Fibroblast of skin of back (primary cell): ENCODE measurements around the gene LY6G6F.
A peak's percentile ranks its signal among the peaks of the same experiment; 100 is the strongest.

Experiments used
- DNase-seq: peaks from one replicate; pipeline ENCODE4 v3.0.0-alpha.2; 2013

Gene LY6G6F

DNA sequence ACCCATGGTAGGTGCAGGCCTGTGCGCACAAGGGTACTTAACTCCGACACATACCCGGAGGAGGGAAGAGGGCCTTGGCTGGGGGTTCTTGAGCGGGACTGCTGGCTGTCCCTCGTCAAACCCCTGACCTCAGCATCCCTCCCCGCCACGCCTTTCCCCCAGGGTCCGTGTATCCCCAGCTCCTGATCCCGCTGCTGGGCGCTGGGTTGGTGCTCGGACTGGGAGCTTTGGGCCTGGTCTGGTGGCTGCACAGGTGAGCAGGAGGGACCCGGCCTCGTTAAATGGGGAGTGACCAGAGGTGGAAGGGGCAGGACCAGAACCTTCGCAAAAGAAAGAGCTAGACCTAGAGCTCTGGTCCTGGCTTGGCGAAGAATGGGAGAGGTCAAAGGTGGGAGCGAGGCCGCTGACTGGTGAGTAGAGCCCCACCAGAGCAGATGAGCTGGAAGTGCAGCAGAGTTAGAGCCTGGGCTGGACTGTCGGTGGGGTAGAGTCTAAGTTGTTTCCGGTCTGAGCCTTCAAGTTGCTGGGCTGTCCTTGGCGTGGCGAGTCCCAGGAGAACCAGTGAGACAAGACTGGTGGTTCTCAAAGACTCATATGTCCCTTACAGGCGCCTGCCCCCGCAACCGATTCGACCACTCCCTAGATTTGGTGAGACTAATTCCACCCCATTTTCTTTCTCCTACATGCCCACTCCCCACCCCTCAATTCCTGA lies 17.5 kb downstream of the LY6G6F start:
- no peak for DNase-seq

DNA sequence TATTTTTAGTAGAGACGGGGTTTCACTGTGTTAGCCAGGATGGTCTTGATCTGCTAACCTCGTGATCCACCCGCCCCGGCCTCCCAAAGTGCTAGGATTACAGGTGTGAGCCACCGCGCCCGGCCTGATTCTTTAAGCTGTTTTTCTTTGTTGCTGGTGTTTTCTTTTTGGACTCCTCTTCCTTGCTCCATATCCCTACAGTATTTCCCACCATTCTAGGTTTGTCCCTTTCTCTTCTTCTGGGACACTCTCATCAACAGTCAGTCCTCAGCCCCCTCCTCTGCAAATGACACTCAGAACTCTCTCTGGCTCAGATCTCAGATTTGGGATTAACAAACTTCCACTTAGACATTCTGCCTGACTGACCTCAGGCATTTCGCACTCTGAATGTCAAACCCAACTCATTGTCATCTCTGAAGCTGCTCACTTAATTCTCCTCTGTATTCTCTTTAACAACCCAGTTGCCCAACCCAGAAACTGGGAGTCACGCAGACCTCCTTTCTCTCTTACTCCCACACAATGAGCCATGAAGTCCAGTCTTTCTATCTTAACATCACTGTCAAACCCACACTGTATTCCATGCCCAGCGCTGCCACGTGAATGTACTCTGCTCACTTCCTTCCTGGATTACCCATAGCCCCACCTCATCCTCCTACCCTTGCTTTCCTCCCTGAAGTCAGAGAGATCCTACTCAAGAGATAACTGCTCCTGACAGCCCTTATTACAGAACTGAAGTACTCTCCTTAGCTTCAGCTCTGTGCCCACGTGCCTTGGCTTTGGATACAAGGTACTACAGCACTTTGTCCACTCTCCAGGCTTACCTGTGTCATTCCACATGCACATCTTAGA lies 19.1 kb downstream of the LY6G6F start:
- DNase-seq, result no peak

DNA sequence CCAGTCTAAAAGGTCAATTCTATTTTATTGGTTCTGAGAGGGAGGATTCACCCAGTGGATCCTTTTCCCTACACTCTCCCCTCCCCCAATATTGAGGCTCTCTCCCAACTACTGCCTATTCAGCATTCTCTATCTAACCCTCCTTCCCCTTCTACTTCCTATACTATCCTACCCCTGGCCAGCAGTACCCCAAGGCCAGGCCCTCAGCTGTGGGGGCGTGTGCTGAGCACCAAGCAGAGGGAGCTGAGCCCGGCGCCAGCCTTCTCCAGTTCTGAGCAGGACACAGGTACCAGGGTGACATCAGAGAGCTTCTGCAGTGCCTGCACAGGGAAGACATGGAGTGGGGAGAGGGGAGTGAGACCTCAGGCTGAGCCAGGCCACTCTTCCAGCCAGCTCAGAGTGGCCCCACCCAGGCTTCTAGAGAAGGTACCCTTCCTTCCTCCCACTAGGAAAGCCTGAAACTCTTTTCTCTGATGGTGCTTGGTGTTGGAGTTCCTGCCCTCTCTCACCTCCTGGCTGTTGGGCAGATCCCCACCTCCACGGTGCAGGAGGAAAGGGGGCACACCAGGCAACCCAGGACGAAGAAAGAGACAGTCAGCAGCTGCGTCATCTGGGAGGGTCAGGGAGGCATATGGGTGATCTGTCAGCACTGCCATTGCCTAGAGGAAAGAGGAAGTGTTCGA lies 20.5 kb downstream of the LY6G6F start:
- no peak for DNase-seq

DNA sequence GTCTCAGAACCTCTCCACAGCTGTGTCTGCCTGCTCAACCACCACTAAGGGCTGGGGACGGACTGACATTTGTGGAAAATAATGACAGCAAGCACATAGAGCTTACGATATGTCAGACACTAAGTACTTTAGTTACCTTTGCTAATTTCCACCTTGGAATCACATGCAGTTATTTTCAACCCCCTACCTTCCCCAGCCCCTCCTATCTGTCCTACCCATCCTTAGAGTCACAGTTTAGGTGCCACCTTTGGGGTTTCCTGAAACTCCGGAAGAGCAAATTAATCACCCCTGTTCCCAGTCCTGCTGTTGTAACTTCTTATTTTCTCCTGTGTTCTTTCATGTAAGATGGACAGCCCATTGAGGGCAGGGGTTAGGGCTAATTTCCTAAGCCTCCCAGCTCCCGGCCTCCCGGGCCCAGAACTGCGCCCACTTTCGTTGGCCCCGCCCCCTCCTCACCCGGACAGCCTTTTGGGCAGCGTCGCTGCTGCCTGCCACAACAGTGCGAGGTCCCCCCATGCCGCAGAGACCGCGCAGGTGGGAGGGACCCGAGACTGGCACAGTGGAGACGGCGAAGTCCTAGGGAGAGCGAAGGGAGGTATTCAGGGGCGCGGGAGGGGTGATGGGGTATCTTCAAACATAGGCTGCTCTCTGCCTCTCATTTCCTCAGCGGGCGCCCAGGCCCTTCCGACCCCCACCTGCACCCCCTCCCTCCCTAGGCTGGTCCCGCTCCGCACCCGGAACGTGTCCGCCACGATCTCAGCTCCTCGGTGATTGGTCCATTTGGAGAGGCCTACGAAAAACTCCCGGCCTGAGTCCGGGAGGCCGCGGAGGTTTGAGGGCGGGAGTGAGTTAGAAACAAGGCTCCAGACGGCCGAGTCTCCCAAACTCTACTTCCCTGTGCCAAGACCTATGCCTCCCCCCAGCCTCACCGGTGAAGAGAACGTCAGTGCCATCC lies 21.3 kb downstream of the LY6G6F start:
- no peak for DNase-seq

DNA sequence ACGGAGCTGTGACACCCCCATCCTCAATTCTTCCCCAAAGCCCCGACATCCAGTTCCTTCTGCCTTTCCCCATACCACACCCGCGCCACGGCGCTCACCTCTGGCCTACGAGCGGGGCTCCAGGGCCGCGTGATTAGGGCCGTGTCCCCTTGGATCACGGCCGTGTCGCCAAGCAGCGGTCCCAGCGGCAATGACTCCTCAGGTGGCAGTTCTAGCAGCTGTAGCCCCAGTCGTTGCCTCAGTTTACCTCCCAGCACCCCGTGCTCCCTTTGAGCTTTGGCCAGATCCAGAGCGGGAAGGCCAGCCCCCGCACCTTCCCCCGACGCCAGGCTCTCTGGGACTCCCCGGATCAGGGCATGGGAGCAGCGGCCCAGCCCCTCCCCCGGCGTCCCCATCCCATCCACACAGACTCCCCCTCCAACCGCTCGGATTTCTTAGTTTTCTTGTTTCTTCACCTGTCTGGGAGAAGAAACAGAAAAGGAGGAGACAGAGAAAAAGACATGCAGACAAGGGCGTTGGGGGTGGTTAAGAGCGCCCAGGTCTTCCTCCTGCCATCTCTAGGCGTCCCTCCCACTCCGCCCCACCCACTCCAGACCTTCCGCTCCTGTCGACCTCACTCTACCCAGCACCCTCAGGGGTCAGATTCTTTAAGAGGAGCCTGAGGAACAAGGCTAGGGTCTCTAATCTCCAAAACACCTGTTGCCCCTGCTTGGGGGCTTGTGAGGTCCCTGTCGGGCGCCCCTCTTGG lies 22.3 kb downstream of the LY6G6F start, which contains the start of gene DDAH2:
Gene DDAH2 (minus strand): TSS at position 533 of the 748 bp plus-strand sequence. CDS start 138 bp downstream, at position 395.
- DNase-seq, result no peak

DNA sequence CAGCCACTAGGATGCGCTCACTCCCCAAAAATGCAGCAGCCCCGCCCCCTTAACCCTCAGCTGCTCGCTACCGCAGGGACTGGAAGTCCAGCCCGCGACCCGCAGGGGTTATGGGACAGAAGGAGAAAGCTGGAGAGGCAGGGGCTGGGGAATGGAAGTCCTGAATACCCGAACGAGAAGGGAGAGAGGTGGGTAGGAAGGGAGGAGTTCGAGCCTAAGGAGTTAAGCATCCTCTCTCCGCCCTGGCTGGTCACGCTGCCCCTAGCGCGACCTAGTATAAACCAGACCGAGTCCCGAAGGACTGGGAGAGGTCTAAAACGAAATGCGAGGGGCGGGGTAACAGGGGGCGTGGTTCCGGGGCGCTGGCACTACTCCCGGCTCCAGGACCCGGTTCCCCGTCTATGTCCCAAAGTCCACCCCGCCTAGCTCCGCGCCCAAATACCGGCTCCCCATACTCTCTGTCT lies 22.9 kb downstream of the LY6G6F start:
- peak; percentile 89 for DNase-seq

DNA sequence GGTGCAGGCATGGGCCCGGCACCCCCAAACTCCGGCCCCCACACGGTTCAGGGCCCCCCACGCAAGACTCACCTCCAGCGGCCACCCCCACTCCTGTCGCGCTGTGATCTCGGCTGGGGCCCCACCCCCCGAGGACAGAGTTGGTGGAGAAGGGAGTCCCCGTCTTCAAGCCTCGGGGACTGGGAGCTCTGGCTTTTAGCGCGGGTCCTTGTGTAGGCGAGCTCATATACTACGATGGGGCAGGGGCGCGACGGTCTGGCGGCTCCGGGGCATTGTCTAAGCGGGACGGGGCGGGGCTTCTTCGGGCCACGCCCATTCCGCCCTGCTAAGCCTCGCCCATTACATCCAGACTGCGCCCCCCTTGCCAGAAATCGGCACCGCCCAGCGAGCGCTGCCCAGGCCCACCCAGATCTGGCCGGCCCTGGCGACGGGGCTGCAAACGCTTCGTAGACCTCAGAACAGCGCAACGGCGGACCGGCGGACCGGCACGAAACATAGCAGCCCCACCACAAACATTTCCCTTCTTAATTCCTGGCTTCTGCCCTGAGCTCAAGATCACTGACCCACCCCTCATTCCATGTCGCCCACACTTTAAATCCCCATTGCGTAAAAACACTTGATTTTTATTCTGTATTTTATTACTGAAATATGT lies 23.4 kb downstream of the LY6G6F start:
- DNase-seq, result peak; percentile 87

DNA sequence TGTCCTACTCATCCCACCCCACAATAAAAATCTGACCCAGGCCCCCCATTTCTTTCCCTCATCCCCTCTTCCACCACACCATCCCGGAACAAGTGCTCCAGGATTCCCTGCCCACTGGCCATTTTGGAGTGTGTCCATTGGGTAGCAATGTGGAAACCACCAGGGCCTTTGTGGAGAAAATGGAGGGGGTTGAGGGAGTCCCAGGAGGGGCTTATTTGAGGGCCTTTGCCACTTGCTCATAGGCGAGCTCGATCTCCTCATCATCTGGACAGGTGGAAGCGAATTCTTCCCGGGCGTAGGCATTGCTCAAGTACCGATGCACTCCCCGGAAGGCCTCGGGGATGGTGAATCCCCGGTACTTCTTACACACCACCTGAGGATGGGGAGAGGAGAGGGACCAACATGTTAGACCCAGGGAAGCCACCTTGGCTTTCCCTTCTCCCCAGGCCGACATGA lies 24.0 kb downstream of the LY6G6F start:
- DNase-seq, result no peak

DNA sequence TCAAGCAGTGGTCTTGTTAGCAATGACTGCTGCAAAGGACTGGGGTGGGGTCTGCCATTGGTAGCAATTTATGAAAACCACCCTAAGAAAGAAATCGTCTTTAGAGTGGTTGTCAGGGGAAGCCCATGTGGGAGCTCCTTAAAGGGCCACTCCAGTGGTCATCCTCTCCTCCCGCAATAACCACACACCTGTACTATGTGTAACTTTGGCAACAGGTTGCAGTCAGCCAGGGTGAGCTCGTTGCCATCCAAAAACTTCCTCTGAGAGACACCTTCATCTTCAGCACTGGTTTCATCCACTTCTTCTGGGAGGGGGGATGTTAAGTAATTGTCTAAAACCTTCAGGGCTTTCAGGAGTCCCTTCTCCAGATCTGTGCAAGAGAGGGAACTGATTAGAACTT lies 25.4 kb downstream of the LY6G6F start:
- DNase-seq, result no peak

DNA sequence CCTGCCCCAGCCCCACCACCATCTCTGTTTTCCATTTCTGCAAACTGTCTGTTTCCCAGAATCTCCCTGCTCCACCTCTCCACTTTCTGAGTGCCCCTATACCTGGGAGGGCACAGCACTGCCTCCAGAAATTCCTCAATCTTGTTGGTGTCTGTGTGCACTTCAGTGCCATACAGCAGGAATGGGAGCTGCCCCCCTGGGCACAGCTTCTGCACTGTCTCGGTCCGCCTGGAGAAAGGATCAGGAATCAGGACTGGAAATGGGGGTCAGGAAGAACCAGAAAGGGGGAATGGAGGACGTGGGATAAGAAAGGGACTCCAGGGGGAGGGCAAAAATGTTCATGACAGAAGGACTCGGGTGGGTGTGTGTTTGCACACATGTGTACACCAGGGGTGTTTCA lies 27.1 kb downstream of the LY6G6F start:
- DNase-seq, result no peak

DNA sequence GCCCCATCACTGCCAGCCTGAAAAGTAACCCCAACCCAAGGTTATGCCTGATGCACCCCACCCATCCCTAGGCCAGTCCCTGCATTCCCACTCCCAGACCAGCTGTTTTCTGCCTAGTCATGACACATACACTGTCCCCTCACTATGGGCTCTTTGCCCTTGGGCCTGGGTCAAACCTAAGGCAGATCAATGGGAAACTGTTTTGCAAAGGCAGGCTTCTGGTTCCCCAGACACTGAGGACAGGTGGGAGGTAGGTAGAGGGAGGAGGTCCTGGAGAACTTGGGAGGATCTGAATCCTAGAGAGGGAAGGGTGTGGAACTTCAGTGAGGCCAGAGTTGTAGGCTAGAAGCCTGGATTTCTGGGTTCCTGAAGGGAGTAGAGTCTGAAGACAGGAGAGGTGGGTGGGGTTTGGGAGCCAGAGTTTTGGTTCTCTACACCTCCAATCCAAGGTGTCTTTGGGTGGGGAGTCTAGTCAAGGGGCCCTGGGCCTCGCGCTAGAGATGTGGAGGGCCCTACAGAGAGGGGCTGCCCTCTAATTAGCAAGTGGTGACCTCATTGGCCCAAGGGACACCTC lies 27.7 kb downstream of the LY6G6F start:
- DNase-seq, result no peak

DNA sequence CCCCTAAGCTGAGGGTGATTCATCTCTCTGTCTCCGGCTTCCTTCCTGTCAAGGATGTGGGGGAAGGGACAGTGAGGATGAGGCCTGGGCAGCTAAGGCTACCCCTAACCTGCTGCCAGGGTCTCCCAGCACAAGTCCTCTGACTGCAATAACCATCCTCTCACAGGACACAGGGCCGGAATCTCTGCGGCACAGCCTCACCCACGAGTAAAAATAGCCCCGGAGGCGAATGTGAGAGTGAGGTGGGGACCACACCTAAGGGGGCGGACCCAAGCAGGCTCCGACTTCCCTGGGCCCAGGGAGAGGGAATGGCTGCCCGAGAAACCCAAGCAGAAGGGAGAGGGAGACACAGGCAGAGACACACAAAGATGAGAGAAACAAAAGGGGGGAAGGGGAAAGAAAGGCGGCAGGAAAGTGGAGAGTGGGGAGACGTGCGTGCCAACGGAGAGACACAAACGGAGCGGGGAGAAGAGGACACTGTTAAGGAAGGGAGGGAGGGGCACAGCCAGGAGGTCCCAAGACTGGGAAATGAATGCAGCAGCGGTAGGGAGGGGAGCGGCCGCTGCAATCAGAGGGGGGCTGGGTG lies 28.2 kb downstream of the LY6G6F start:
- peak; percentile 91 for DNase-seq

DNA sequence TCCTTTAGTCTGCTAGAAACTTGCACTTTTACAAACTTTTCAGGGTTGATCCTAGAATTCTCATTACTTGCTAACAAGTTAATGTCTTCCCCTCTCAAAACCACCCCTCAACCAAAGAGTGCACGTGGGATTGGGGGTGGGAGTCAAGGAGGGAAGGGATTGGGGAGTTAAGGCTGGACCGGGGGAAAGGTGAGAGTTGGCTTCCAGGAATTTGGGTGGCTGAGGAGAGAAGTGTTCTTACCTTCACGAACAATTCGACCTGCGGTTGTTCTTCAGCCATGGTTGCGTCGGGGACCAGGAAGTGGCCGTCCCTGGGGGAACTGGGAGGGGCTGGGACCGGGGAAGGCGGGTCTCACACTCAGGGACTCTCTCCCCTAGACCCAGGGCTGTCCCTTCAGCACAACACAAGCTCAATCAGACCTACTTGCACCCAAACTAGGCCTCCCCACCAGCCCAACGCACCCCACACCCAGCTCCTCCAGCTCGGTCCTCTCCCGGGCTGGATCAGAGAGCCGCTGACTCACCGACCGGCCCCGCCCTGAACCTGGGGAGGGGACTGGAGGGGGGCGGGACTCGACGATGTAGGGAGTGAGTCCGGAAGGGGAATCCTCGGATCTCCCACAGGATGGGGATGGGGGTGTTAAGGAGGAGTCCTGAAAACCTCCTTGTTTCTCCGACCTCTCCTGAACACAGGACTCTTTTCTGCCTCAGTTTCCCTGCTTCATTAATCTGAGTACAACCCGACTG lies 29.5 kb downstream of the LY6G6F start, which contains the start of gene CLIC1:
Gene CLIC1 (minus strand): TSS at position 510 of the 747 bp plus-strand sequence. CDS start 230 bp downstream, at position 280.
- DNase-seq, result peak; percentile 90

DNA sequence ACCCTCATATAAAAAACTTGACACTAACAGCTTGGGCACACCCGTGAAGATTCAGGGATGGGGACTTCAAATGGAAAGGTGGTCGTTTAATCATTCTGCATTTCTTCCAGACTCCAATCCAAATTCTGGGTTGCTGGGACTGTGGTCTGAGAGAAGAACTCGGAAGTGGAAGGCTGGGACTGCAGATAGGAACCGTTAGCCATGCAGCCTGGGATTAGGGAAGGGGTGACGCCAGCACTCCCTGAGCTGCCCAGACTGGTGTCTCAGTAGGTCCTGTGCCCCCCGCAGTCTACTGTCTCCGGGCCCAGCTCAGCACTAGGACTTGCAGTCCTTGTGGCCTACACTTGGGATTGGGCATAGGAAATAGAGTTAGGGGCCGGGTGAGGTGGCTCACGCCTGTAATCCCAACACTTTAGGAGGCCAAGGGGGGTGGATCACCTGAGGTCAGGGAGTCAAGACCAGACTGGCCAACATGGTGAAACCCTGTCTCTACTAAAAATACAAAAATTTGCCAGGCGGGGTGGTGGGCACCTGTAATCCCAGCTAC lies 30.2 kb downstream of the LY6G6F start:
- no peak for DNase-seq

DNA sequence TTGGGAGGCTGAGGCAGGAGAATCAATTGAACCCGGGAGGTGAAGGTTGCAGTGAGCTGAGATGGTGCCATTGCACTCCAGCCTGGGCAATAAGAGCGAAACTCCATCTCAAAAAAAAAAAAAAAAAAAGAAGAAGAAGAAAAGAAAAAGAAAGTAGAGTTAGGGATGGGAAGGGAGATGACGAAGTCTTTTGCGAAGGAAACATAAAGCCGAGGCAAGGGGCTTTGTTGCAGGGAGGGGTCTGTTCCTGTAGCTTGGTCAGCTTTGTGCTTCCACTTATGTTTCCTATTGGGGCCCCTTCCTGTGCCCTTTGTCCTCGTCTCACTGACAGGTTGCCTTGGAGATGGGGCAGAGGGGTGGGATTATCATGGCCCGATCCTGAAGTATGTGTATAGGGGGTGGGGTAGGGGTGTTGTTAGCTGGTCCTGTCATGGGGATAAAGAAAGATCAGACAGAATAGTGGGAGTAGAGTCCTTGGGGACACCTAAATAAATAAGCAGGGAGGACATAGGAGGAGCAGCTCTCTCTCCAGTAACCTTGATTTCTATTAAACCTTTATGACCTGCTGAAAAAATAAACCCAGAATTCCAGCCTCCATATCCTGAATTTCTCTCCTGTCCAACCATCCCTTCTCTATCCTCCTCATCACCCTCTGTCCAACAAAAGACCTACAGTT lies 30.8 kb downstream of the LY6G6F start:
- DNase-seq, result no peak

DNA sequence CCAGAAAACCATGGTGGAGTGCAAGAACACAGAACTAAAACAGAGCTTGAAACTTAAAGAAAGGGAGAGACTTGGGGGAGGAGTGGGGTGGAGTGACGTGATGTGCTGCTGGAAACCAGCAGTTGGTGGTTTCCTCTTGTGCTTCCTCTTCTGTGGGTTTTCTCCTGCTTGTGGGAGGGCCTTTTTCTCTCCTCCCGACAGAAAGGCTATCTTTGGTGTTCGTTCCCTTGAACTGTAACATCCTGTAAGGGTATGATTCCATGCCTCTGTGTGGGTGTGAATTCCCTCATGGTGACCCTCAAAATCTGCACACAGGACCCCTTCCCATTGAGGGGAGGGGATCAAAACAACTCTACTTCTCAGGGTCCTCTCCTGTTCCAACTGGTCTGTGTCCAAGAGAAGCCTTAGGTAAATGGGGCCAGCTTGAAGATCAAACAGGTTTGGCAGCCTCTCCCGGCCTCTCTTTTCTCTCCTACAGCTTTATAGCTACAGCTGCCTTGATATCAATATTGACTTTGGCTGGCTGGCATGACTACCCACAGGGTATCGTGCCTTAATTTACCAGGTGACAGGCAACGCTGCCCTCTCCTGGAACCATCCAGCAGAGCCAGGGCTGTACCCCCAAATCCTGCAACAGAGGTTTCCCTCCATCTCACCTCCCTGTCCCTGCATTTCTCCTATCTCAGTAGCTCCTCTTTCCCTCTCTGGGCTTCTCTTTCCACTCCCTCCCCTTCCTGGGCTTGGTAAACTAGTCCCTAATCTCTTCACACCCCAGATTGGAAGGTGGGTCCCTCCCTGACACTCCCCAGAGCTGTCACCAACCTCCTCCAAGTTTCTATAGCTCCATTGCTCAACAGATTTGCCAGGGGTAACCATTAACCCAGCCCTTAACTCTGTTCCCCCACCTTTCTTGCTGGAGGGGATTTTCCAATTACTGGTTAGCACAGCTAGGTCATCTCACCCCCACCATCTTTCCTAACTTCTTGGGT lies 31.6 kb downstream of the LY6G6F start:
- peak; percentile 86 for DNase-seq
